ENCODE results near the gene DACH1.

DACH1 gene

DNA sequence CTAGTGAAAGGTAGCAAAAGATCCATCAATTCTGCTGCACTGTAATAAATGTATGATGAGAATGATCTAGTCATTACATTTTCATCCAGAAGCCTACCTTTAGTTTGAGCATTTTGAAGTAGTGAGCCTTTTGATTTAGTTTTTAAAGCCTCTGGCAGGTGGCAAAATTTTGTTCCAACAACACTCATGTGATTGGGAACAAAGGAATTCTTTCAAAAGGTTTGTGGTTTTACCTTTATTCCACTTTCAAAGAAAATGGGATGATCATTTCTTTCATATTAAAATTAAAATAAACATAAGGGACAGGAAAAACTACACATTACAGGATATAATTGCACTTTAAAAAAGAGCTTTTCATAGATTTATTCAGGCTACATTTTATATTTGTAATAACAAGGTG is 260.2 kb downstream of the DACH1 start (continued):
- no peak for TF ChIP-seq ZNF843 (tag by site-specific recombination; IDR thresholded peaks at IDR 0.05)
- no peak for TF ChIP-seq ZNF560 (tag by site-specific recombination; IDR thresholded peaks at IDR 0.05; ENCODE audit: borderline replicate concordance)
- TF ChIP-seq ZNF138 (tag by site-specific recombination; IDR thresholded peaks at IDR 0.05; ENCODE audit: borderline replicate concordance) = no peak
- TF ChIP-seq YY2 (tag by site-specific recombination; IDR thresholded peaks at IDR 0.05) = no peak

DNA sequence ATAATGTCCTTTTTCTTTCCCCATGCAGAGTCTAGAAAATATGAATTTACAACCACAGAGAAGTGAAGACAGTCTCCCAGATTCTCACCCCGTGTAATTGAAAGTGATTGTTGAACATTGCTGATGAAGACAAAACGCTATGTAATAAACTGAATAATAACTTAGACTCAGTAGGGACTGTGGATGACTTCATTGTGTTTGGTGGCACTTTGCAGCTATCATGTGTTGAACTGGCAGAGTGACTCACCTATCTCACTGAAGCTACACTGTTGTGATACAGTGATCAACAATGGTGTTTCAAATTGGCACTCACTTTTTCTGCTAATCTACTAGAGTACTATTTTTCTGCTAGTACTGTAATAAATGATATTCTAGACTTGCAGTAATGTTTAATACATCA is 261.3 kb downstream of the DACH1 start:
- H3K9me3 ChIP-seq (ENCODE audit: control insufficient read depth, insufficient read depth, low read depth, low read length) = no peaks in the 10 kb centered on the region
- no peaks in the 10 kb centered on the region for H3K4me1 ChIP-seq (ENCODE audit: control insufficient read depth, insufficient read depth, low read length)
- no peaks in the 10 kb centered on the region for H3K36me3 ChIP-seq (ENCODE audit: control insufficient read depth in 2 of 2, insufficient read depth in 1 of 2, low read length in 2 of 2)
- no peak overlapping the region for H3K27ac ChIP-seq (ENCODE audit: extremely low read depth, low read depth, low read length)
- POLR2A ChIA-PET = no interaction called here
- CTCF ChIA-PET = no interaction called here
- H3K4me3 ChIP-seq (ENCODE audit: low read depth, low read length) = no peak overlapping the region
- TF ChIP-seq, protein P1, sequence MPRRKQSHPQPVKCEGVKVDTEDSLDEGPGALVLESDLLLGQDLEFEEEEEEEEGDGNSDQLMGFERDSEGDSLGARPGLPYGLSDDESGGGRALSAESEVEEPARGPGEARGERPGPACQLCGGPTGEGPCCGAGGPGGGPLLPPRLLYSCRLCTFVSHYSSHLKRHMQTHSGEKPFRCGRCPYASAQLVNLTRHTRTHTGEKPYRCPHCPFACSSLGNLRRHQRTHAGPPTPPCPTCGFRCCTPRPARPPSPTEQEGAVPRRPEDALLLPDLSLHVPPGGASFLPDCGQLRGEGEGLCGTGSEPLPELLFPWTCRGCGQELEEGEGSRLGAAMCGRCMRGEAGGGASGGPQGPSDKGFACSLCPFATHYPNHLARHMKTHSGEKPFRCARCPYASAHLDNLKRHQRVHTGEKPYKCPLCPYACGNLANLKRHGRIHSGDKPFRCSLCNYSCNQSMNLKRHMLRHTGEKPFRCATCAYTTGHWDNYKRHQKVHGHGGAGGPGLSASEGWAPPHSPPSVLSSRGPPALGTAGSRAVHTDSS (tag by site-specific recombination; IDR thresholded peaks at IDR 0.05) = no peak
- TF ChIP-seq ZNF660 (tag by site-specific recombination; IDR thresholded peaks at IDR 0.05) (peak; percentile 75; the same call in 1 of the 2 replicates), ZNF140 (tag by site-specific recombination; IDR thresholded peaks at IDR 0.05) (no peak), ZNF146 (tag by site-specific recombination; IDR thresholded peaks at IDR 0.05) (no peak), ZNF391 (tag by site-specific recombination; IDR thresholded peaks at IDR 0.05; ENCODE audit: borderline replicate concordance, low read depth) (peak; percentile 41; the same call in 1 of the 2 replicates), ZNF521 (tag by site-specific recombination; IDR thresholded peaks at IDR 0.05) (no peak), ZNF530 (tag by site-specific recombination; IDR thresholded peaks at IDR 0.05; ENCODE audit: low read depth) (no peak), TCF7L2 (IDR thresholded peaks at IDR 0.05; ENCODE audit: borderline replicate concordance, low read depth, low read length) (no peak), ZIC2 (tag by site-specific recombination; IDR thresholded peaks at IDR 0.05) (no peak), ZNF221 (tag by site-specific recombination; IDR thresholded peaks at IDR 0.05; ENCODE audit: borderline replicate concordance) (no peak), SCRT2 (tag by site-specific recombination; IDR thresholded peaks at IDR 0.05) (peak; percentile 45; the same call in 1 of the 2 replicates), ZNF514 (tag by site-specific recombination; IDR thresholded peaks at IDR 0.05) (no peak), ZNF121 (tag by site-specific recombination; IDR thresholded peaks at IDR 0.05) (no peak), ZNF558 (tag by site-specific recombination; IDR thresholded peaks at IDR 0.05) (peak; percentile 55; the same call in 1 of the 2 replicates), ZSCAN23 (tag by site-specific recombination; IDR thresholded peaks at IDR 0.05) (no peak), FEZF1 (tag by site-specific recombination; IDR thresholded peaks at IDR 0.05) (peak; percentile 78), ZNF561 (tag by site-specific recombination; IDR thresholded peaks at IDR 0.05; ENCODE audit: borderline replicate concordance) (peak; percentile 58; the same call in 1 of the 2 replicates), ZNF623 (tag by site-specific recombination; IDR thresholded peaks at IDR 0.05) (no peak), OSR2 (tag by site-specific recombination; IDR thresholded peaks at IDR 0.05) (no peak), ZNF10 (tag by site-specific recombination; IDR thresholded peaks at IDR 0.05) (no peak), ZNF837 (tag by site-specific recombination; IDR thresholded peaks at IDR 0.05) (no peak), ZNF155 (tag by site-specific recombination; IDR thresholded peaks at IDR 0.05) (no peak)
- TF ChIP-seq, protein P2, sequence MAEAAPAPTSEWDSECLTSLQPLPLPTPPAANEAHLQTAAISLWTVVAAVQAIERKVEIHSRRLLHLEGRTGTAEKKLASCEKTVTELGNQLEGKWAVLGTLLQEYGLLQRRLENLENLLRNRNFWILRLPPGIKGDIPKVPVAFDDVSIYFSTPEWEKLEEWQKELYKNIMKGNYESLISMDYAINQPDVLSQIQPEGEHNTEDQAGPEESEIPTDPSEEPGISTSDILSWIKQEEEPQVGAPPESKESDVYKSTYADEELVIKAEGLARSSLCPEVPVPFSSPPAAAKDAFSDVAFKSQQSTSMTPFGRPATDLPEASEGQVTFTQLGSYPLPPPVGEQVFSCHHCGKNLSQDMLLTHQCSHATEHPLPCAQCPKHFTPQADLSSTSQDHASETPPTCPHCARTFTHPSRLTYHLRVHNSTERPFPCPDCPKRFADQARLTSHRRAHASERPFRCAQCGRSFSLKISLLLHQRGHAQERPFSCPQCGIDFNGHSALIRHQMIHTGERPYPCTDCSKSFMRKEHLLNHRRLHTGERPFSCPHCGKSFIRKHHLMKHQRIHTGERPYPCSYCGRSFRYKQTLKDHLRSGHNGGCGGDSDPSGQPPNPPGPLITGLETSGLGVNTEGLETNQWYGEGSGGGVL (tag by site-specific recombination; IDR thresholded peaks at IDR 0.05) = no peak
- TF ChIP-seq, protein P3, sequence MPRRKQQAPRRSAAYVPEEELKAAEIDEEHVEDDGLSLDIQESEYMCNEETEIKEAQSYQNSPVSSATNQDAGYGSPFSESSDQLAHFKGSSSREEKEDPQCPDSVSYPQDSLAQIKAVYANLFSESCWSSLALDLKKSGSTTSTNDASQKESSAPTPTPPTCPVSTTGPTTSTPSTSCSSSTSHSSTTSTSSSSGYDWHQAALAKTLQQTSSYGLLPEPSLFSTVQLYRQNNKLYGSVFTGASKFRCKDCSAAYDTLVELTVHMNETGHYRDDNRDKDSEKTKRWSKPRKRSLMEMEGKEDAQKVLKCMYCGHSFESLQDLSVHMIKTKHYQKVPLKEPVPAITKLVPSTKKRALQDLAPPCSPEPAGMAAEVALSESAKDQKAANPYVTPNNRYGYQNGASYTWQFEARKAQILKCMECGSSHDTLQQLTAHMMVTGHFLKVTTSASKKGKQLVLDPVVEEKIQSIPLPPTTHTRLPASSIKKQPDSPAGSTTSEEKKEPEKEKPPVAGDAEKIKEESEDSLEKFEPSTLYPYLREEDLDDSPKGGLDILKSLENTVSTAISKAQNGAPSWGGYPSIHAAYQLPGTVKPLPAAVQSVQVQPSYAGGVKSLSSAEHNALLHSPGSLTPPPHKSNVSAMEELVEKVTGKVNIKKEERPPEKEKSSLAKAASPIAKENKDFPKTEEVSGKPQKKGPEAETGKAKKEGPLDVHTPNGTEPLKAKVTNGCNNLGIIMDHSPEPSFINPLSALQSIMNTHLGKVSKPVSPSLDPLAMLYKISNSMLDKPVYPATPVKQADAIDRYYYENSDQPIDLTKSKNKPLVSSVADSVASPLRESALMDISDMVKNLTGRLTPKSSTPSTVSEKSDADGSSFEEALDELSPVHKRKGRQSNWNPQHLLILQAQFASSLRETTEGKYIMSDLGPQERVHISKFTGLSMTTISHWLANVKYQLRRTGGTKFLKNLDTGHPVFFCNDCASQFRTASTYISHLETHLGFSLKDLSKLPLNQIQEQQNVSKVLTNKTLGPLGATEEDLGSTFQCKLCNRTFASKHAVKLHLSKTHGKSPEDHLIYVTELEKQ (tag by site-specific recombination; IDR thresholded peaks at IDR 0.05; ENCODE audit: borderline replicate concordance) = no peak
- TF ChIP-seq, protein P4, sequence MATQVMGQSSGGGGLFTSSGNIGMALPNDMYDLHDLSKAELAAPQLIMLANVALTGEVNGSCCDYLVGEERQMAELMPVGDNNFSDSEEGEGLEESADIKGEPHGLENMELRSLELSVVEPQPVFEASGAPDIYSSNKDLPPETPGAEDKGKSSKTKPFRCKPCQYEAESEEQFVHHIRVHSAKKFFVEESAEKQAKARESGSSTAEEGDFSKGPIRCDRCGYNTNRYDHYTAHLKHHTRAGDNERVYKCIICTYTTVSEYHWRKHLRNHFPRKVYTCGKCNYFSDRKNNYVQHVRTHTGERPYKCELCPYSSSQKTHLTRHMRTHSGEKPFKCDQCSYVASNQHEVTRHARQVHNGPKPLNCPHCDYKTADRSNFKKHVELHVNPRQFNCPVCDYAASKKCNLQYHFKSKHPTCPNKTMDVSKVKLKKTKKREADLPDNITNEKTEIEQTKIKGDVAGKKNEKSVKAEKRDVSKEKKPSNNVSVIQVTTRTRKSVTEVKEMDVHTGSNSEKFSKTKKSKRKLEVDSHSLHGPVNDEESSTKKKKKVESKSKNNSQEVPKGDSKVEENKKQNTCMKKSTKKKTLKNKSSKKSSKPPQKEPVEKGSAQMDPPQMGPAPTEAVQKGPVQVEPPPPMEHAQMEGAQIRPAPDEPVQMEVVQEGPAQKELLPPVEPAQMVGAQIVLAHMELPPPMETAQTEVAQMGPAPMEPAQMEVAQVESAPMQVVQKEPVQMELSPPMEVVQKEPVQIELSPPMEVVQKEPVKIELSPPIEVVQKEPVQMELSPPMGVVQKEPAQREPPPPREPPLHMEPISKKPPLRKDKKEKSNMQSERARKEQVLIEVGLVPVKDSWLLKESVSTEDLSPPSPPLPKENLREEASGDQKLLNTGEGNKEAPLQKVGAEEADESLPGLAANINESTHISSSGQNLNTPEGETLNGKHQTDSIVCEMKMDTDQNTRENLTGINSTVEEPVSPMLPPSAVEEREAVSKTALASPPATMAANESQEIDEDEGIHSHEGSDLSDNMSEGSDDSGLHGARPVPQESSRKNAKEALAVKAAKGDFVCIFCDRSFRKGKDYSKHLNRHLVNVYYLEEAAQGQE (tag by site-specific recombination; IDR thresholded peaks at IDR 0.05) = no peak
